HG03060 (cell line): ENCODE measurements around the gene ZNF606.

Experiments
- ATAC-seq: cut with Tn5 transposase; IDR thresholded peaks from one replicate; pipeline ENCODE4 v1.9.1; 2021; ENCODE audit warnings: low read depth, moderate number of reproducible peaks; ENCODE audit not compliant: unreplicated experiment

The ZNF606 gene

DNA sequence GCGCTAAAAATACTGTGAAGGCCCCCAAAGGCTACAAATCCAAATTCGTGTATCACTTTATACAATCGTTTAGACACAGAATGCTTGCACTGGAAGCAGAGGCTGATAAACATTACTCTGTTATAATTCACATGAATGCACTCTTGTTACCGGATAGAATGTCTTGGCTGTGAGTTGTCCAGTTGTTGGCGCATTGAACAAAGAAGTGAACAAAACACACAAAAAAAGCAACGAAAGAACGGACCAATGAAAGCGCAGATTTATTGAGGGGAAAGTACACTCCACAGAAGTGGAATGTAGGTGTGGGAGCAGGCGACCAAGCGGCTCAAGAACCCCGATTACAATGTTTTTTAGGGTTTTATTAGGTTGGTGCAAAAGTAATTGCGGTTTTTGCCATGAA is 66.9 kb downstream of the ZNF606 start:
- no peak for ATAC-seq

GRCh38 chr19:57934820-57935665 is 67.6 kb downstream of the ZNF606 start, which contains the start of gene ZNF418:
TSS of gene ZNF418 (minus strand) at chr19:57935402. CDS start at chr19:57933822, 1,580 bp downstream.
- ATAC-seq = peak; percentile 60

GRCh38 chr19:57927587-57927986 is 75.0 kb downstream of the ZNF606 start:
- no peak for ATAC-seq
